GM12873 (cell line): Measurements from ENCODE around the gene ABCF1.

ENCODE experiments used
- TF ChIP-seq, protein P1 (sequence below): IDR thresholded peaks from 2 replicates; pipeline ENCODE4 v1.5.1; 2012; ENCODE audit warnings: low read depth, mild to moderate bottlenecking, moderate library complexity, low read length, control low read depth; ENCODE audit not compliant: insufficient read depth; ENCODE audit errors: missing control alignments

ABCF1 gene

DNA sequence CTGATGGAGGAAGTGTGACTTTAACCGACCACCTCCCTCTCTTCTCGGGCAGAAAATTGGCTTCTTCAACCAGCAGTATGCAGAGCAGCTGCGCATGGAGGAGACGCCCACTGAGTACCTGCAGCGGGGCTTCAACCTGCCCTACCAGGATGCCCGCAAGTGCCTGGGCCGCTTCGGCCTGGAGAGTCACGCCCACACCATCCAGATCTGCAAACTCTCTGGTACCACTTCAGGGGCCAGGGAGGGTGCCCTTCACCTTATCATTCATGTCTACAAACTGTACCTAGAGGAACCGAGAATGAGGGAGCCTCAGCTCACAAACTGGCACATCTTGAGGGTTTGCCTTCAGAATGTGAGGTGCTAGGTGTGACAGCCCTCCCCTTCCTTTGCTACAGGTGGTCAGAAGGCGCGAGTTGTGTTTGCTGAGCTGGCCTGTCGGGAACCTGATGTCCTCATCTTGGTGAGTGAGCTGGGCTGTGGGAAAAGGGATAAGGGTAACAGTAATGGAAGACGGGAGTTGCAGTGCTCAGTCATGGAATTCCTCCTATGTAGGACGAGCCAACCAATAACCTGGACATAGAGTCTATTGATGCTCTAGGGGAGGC lies 18.6 kb downstream of the ABCF1 start:
- TF ChIP-seq, protein P1, sequence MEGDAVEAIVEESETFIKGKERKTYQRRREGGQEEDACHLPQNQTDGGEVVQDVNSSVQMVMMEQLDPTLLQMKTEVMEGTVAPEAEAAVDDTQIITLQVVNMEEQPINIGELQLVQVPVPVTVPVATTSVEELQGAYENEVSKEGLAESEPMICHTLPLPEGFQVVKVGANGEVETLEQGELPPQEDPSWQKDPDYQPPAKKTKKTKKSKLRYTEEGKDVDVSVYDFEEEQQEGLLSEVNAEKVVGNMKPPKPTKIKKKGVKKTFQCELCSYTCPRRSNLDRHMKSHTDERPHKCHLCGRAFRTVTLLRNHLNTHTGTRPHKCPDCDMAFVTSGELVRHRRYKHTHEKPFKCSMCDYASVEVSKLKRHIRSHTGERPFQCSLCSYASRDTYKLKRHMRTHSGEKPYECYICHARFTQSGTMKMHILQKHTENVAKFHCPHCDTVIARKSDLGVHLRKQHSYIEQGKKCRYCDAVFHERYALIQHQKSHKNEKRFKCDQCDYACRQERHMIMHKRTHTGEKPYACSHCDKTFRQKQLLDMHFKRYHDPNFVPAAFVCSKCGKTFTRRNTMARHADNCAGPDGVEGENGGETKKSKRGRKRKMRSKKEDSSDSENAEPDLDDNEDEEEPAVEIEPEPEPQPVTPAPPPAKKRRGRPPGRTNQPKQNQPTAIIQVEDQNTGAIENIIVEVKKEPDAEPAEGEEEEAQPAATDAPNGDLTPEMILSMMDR = no peak

DNA sequence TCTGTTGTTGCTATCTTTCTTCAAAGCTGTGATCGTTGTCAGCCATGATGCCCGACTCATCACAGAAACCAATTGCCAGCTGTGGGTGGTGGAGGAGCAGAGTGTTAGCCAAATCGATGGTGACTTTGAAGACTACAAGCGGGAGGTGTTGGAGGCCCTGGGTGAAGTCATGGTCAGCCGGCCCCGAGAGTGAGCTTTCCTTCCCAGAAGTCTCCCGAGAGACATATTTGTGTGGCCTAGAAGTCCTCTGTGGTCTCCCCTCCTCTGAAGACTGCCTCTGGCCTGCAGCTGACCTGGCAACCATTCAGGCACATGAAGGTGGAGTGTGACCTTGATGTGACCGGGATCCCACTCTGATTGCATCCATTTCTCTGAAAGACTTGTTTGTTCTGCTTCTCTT lies 19.3 kb downstream of the ABCF1 start:
- TF ChIP-seq, protein P1 = no peak

DNA sequence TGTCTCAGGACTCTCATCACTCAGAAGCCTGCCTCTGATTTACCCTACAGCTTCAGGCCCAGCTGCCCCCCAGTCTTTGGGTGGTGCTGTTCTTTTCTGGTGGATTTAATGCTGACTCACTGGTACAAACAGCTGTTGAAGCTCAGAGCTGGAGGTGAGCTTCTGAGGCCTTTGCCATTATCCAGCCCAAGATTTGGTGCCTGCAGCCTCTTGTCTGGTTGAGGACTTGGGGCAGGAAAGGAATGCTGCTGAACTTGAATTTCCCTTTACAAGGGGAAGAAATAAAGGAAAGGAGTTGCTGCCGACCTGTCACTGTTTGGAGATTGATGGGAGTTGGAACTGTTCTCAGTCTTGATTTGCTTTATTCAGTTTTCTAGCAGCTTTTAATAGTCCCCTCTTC lies 19.8 kb downstream of the ABCF1 start:
- TF ChIP-seq, protein P1 = no peak

DNA sequence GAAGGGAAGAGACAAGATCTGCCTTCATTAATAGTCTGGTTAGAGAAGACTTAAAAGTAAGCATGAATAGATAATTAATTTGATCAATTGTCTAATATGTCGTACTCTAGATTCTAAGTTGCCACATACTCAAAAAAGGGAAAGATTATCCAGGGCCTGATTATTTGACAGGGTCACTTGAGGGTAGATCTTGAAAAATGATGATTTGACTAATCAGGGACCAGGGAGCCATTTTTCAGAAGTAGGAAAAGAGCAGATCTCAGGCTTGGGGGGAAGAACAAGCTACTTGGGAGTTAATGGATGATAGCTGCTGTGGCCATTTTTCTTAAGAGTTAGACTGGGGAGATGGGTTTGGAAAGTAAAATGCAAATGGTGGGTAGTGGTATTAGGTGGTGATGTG lies 21.0 kb downstream of the ABCF1 start:
- TF ChIP-seq, protein P1 = no peak

DNA sequence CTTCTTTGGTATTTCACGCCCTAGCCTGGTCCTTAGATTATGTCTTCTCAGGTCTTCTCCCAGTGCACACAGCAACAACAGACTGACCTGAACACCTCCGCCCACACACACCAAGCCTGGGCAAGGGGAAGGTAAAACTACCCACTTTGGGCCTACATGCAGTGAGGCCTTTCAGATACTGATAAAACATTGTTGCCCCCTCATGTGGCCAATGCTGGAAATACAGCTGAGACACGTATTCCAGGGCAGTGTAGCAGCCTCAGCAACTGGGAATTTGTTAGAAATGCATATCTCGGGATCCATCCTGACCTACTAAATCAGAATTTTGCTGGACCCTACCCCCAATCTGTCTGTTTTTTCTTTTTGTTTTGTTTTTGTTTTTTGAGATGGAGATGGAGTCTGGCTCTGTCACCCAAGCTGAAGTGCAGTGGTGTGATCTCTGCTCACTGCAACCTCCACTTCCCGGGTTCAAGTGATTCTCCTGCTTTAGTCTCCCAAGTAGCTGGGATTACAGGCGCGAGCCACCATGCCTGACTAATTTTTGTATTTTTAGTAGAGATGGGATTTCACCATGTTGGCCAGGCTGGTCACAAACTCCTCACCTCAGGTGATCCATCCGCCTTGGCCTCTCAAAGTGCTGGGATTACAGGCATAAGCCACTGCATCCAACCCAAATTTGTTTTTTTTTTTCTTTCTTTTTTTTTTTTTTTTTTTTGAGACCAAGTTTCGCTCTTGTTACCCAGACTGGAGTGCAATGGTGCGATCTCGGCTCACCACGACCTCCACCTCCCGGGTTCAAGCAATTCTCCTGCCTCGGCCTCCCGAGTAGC lies 26.3 kb downstream of the ABCF1 start:
- TF ChIP-seq, protein P1 = peak; percentile 85

DNA sequence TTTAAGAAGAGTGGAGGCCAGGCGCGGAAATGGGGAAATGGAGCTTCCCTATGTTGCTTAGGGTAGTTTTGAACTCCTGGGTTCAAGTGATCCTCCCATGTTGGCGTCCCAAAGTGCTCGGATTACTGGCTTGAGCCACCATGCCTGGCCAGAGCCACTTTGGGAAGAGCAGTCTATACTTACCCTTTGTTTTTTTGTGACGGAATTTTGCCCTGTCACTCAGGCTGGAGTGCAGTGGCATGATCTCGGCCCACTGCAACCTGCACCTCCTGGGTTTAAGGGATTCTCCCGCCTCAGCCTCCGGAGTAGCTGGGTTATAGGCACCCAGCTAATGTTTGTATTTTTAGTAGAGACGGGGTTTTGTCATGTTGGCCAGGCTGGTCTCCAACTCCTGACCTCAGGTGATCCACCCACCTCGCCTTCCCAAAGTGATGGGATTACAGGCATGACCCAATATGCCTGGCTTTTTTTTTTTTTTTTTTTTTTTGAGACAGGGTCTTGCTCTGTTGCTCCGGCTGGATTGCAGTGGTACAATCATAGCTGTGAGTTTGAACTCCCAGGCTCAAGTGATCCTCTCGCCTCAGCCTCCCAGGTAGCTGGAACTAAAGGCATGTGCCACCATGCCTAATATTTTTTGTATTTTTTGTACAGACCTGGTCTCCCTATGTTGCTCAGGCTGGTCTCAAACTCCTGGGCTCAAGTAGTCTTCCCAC lies 27.8 kb downstream of the ABCF1 start:
- TF ChIP-seq, protein P1 = no peak
